ENCODE results near the gene TMEM120B.

TMEM120B gene

GRCh38 chr12:121823101-121823726 lies 110.7 kb downstream of the TMEM120B start:
- no peak for DNase-seq

- DNase-seq, result no peak
Measured at GRCh38 chr12:121823727-121824115, 111.2 kb downstream of the TMEM120B start.

- DNase-seq, result no peak
Measured at GRCh38 chr12:121825041-121825523, 112.5 kb downstream of the TMEM120B start.

GRCh38 chr12:121826318-121827150 lies 114.0 kb downstream of the TMEM120B start:
- no peak for DNase-seq

GRCh38 chr12:121827351-121828099 lies 115.0 kb downstream of the TMEM120B start:
- DNase-seq, result no peak

GRCh38 chr12:121828306-121828705 lies 115.8 kb downstream of the TMEM120B start:
- DNase-seq, result no peak

GRCh38 chr12:121828826-121829225 lies 116.3 kb downstream of the TMEM120B start:
- DNase-seq, result no peak

GRCh38 chr12:121829250-121829918 lies 116.8 kb downstream of the TMEM120B start:
- no peak for DNase-seq

GRCh38 chr12:121830134-121830533 lies 117.6 kb downstream of the TMEM120B start:
- DNase-seq, result no peak

GRCh38 chr12:121830588-121831265 lies 118.2 kb downstream of the TMEM120B start:
- no peak for DNase-seq

Data from stimulated activated CD4-positive, alpha-beta T cell treated with anti-CD3 and anti-CD28 coated beads, Interleukin-4, amount 100 ng/mL, for 24 hours (primary cell).